ENCODE data around the gene DLK1. TPM values are rescaled to one million over a fixed set of nuclear protein-coding genes. Genes with fewer than 3 reads are reported as not detected.

Gene DLK1
- total and polyA plus RNA-seq, 2 of the 13 experiments (the other 11 are each of a cell fraction or from before 2014, with no cell fraction given) = 95.5 to 312 TPM

DNA sequence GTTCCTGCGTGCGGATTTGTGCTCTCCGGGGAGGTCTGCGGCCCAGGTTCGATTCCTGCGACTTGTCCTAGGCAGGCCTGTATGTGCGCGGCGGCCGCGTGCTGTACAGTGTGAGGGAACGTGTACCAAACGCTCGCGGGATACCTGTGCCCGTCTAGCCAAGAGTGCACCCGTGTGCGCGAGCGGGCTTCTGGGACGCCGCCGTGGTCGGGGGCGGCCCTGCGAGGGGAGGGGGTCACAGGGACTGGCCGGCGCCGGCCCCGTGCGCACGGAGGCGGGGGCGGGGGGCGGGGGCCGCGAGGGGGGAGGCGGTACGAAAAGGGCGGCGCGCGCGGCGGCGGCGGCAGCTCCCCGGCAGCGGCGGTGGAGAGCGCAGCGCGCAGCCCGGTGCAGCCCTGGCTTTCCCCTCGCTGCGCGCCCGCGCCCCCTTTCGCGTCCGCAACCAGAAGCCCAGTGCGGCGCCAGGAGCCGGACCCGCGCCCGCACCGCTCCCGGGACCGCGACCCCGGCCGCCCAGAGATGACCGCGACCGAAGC, at the start of gene DLK1 (continued):
- TF ChIP-seq, protein P1, sequence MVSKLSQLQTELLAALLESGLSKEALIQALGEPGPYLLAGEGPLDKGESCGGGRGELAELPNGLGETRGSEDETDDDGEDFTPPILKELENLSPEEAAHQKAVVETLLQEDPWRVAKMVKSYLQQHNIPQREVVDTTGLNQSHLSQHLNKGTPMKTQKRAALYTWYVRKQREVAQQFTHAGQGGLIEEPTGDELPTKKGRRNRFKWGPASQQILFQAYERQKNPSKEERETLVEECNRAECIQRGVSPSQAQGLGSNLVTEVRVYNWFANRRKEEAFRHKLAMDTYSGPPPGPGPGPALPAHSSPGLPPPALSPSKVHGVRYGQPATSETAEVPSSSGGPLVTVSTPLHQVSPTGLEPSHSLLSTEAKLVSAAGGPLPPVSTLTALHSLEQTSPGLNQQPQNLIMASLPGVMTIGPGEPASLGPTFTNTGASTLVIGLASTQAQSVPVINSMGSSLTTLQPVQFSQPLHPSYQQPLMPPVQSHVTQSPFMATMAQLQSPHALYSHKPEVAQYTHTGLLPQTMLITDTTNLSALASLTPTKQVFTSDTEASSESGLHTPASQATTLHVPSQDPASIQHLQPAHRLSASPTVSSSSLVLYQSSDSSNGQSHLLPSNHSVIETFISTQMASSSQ (IDR thresholded peaks at IDR 0.05; ENCODE audit: low read depth) = no peak
- TF ChIP-seq, protein P1 (CRISPR knock-in tag; IDR thresholded peaks at IDR 0.05; ENCODE audit: borderline replicate concordance) = no peak
- TF ChIP-seq KDM3A (CRISPR knock-in tag; IDR thresholded peaks at IDR 0.05; ENCODE audit: low read depth) (no peak), RCOR2 (CRISPR knock-in tag; IDR thresholded peaks at IDR 0.05) (no peak), ZMAT3 (CRISPR knock-in tag; conservative IDR thresholded peaks at IDR 0.05) (peak; percentile 57; the same call in 1 of the 2 replicates), ARNT2 (CRISPR knock-in tag; IDR thresholded peaks at IDR 0.05; ENCODE audit: low read depth) (0 out of 2 replicates have a peak, but pooled peaks have one; percentile 33), ZC3H13 (CRISPR knock-in tag; IDR thresholded peaks at IDR 0.05) (peak; percentile 58; the same call in 1 of the 2 replicates), ZFY (CRISPR knock-in tag; IDR thresholded peaks at IDR 0.05) (peak; percentile 63; the same call in 1 of the 2 replicates), ZNF260 (CRISPR knock-in tag; IDR thresholded peaks at IDR 0.05; ENCODE audit: borderline replicate concordance, low read depth) (no peak), NCOA1 (CRISPR knock-in tag; IDR thresholded peaks at IDR 0.05) (no peak), ZNF44 (CRISPR knock-in tag; IDR thresholded peaks at IDR 0.05) (no peak), SUZ12 (IDR thresholded peaks at IDR 0.05; ENCODE audit: low read depth, low read length) (no peak), HOXD1 (CRISPR knock-in tag; IDR thresholded peaks at IDR 0.05) (no peak), MAFF (IDR thresholded peaks at IDR 0.05; ENCODE audit: low read depth, low read length) (no peak), KLF9 (CRISPR knock-in tag; IDR thresholded peaks at IDR 0.05; ENCODE audit: low read depth) (no peak)
- TF ChIP-seq, protein P2, sequence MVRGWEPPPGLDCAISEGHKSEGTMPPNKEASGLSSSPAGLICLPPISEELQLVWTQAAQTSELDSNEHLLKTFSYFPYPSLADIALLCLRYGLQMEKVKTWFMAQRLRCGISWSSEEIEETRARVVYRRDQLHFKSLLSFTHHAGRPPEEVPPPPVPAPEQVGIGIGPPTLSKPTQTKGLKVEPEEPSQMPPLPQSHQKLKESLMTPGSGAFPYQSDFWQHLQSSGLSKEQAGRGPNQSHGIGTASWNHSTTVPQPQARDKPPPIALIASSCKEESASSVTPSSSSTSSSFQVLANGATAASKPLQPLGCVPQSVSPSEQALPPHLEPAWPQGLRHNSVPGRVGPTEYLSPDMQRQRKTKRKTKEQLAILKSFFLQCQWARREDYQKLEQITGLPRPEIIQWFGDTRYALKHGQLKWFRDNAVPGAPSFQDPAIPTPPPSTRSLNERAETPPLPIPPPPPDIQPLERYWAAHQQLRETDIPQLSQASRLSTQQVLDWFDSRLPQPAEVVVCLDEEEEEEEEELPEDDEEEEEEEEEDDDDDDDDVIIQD (CRISPR knock-in tag; IDR thresholded peaks at IDR 0.05; ENCODE audit: low read depth) = no peak
- TF ChIP-seq, protein P3, sequence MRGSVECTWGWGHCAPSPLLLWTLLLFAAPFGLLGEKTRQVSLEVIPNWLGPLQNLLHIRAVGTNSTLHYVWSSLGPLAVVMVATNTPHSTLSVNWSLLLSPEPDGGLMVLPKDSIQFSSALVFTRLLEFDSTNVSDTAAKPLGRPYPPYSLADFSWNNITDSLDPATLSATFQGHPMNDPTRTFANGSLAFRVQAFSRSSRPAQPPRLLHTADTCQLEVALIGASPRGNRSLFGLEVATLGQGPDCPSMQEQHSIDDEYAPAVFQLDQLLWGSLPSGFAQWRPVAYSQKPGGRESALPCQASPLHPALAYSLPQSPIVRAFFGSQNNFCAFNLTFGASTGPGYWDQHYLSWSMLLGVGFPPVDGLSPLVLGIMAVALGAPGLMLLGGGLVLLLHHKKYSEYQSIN (CRISPR knock-in tag; IDR thresholded peaks at IDR 0.05; ENCODE audit: borderline replicate concordance) = no peak
- TF ChIP-seq, protein P4, sequence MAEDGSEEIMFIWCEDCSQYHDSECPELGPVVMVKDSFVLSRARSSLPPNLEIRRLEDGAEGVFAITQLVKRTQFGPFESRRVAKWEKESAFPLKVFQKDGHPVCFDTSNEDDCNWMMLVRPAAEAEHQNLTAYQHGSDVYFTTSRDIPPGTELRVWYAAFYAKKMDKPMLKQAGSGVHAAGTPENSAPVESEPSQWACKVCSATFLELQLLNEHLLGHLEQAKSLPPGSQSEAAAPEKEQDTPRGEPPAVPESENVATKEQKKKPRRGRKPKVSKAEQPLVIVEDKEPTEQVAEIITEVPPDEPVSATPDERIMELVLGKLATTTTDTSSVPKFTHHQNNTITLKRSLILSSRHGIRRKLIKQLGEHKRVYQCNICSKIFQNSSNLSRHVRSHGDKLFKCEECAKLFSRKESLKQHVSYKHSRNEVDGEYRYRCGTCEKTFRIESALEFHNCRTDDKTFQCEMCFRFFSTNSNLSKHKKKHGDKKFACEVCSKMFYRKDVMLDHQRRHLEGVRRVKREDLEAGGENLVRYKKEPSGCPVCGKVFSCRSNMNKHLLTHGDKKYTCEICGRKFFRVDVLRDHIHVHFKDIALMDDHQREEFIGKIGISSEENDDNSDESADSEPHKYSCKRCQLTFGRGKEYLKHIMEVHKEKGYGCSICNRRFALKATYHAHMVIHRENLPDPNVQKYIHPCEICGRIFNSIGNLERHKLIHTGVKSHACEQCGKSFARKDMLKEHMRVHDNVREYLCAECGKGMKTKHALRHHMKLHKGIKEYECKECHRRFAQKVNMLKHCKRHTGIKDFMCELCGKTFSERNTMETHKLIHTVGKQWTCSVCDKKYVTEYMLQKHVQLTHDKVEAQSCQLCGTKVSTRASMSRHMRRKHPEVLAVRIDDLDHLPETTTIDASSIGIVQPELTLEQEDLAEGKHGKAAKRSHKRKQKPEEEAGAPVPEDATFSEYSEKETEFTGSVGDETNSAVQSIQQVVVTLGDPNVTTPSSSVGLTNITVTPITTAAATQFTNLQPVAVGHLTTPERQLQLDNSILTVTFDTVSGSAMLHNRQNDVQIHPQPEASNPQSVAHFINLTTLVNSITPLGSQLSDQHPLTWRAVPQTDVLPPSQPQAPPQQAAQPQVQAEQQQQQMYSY (CRISPR knock-in tag; IDR thresholded peaks at IDR 0.05) = no peak
- TF ChIP-seq, protein P5, sequence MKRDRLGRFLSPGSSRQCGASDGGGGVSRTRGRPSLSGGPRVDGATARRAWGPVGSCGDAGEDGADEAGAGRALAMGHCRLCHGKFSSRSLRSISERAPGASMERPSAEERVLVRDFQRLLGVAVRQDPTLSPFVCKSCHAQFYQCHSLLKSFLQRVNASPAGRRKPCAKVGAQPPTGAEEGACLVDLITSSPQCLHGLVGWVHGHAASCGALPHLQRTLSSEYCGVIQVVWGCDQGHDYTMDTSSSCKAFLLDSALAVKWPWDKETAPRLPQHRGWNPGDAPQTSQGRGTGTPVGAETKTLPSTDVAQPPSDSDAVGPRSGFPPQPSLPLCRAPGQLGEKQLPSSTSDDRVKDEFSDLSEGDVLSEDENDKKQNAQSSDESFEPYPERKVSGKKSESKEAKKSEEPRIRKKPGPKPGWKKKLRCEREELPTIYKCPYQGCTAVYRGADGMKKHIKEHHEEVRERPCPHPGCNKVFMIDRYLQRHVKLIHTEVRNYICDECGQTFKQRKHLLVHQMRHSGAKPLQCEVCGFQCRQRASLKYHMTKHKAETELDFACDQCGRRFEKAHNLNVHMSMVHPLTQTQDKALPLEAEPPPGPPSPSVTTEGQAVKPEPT (CRISPR knock-in tag; IDR thresholded peaks at IDR 0.05; ENCODE audit: low read depth) = no peak
